GM19328 (cell line): ENCODE data around the gene ODAD2.
"Not testable (repeated sequence)": the region's sequence is repeated elsewhere in the genome, so short reads cannot be mapped to it uniquely, and the experiment has no call there.

Source experiments
- ATAC-seq: cut with Tn5 transposase; IDR thresholded peaks from one replicate; pipeline ENCODE4 v1.9.1; 2021; ENCODE audit warnings: mild to moderate bottlenecking, moderate library complexity; ENCODE audit not compliant: unreplicated experiment

Gene ODAD2

DNA sequence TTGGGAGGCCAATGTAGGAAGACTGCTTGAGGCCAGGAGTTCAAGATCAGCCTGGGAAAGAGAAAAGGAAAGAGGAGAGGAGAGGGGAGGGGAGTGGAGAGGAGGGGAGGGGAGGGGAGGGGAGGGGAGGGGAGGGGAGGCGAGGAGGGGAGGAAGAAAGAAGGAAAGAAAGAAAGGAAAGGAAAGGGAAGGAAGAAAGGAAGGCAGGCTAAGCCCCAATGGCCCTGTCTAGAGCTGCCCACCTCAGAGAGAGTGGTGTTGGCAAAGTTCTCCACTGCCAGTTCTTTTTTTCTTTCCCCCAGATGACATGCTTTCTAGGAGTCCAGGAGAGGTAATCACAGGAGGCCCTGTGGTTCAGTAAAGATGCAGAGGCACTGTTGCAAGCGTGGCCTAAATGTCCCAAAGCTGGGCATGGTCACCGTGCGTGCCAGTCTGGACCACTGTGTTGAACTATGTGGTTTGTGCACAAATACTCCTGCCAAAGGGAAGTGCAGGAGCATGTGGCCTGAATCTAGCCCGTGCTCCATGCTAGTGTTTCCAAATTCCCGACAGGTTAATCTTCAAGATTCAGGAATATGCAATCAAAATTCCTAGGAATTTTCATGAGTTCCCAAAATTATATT, 39.7 kb downstream of the ODAD2 start:
- ATAC-seq: no peak

DNA sequence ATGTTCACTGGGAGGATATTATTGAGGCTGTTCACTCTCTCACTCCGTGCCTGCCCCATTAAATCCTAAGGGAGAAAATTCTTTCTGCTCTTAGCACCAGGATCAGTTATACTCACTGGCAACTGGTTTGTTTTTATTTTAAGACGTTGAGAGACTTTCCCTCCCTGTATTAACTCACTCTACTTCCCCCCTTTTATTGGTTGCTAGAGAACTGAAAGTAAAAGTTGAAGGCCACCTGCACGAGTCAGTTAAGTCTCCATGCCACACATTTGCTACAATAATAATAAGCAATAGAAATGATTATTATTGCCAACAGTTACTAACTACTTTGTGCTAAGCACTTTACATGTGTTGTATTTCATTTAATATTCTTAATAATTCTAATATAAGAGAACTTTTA, 40.5 kb downstream of the ODAD2 start:
- ATAC-seq: peak; percentile 74

DNA sequence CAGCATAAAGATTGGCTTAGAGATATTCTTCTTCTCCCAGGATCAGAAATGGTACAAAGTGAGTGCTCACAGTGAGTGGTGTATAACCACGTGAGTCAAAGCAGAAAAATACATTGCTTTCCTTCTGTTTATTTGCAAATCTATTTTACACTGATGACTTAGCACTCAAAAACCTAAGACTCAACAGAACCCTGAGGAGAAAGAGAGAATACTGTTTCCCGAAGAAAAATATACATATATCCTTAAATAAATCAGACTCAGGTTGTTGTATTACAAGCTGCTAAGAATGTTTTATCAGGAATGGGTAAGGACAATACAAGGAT, 48.7 kb downstream of the ODAD2 start:
- no peak for ATAC-seq

GRCh38 chr10:27949528-27950241, 49.2 kb downstream of the ODAD2 start:
- ATAC-seq: no peak

DNA sequence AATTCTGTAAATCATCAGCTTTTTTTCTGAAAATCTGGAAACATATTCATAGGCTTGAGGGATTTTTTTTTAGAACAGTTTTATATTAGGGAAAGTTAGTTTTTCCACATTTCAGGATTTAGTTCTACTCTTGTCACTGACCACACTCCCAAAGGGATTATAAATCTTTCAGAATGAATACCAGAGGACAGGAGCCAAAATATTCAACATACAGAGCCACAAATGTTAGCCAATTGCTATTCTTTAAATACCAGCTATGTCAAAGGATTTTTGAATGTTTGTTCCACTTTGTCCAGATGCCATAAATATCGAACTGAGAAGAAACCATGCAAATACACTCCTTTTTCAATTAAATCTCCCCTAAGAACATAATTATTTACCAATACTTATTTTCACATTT, 50.7 kb downstream of the ODAD2 start:
- no peak for ATAC-seq

GRCh38 chr10:27947540-27947939, 51.3 kb downstream of the ODAD2 start:
- no peak for ATAC-seq

GRCh38 chr10:27944005-27944404, 54.9 kb downstream of the ODAD2 start:
- no peak for ATAC-seq

- ATAC-seq: no peak
Measured at GRCh38 chr10:27914888-27915287, 84.0 kb downstream of the ODAD2 start.

DNA sequence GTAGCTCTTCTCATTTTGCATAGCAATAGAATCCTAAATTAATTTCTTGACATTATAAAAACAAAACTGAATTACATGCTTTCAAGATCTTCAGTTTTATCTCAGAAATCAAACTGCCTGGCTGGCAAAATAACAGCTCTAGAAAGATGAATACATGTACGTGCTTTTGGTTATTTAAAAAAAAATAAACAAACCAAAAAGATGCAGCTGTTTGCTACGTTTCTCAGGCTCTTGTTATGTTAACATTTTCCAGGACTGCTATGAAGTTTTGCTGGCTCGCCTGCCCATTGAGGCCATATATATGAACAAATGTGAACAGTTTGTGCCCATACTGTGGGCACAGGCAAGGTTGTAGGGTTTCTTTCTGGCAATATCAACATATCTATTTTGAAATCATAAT, 86.6 kb downstream of the ODAD2 start:
- no peak for ATAC-seq

GRCh38 chr10:27911539-27911938, 87.3 kb downstream of the ODAD2 start:
- no peak for ATAC-seq

DNA sequence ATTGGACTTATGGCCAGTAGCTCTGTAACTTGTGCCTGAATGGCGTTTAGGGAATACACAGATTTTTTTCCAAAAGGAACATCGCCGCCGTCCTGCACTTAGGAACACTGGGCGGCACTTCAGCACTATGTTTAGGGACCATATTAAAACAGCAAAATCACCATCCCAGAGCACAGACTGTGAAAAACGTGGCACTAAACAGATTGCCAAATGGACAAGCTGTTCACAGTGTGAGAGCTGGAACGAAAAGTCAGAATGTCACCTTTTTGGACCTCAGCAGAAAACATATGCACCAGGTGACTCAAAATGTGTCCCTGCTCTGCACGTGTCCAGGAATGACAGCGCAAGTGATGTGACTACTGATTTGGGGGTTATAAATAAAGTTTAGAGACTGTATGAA, 87.9 kb downstream of the ODAD2 start:
- ATAC-seq: no peak

GRCh38 chr10:27908231-27908630, 90.6 kb downstream of the ODAD2 start:
- no peak for ATAC-seq

DNA sequence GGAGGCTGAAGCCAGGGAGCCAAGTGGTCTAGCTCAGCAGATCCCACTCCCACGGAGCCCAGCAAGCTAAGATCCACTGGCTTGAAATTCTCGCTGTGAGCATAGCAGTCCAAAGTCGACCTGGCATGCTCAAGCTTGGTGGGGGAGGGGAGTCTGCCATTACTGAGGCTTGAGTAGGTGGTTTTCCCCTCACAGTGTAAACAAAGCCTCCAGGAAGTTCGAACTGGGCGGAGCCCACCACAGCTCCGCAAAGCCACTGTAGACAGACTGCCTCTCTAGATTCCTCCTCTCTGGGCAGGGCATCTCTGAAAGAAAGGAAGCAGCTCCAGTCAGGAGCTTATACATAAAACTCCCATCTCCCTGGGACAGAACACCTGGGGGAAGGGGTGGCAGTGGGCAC, 99.4 kb downstream of the ODAD2 start:
- ATAC-seq: not testable (repeated sequence)

- no peak for ATAC-seq
Measured at GRCh38 chr10:27899058-27899457, 99.8 kb downstream of the ODAD2 start.

DNA sequence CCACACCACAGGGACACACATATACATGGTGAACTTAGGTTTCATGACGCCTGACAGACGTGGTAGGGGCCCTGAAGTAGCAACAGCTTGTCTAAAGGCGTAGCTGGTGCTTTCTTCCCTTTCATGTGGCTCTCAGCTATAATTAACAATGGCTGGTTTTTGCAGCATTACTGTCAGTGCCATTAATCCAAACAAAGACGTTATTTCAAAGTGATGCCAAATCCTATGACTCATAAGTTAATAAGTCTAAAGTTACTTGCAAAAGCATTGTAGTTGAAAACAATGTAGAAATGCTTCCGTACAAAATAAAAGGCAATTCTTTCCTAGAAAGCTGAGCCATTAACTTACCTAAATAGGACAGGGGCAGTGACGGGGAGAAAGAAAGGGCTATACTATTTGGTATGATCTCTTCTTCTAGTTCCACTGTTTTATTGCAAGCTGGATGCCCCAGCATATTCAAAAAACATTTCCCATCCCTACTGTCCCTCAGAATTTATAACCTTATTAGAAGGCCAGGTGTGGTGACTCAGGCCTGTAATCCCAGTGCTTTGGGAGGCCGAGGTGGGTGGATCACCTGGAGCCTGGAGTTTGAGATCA, 105.4 kb downstream of the ODAD2 start:
- no peak for ATAC-seq

GRCh38 chr10:27890971-27891370, 107.9 kb downstream of the ODAD2 start:
- ATAC-seq: no peak

DNA sequence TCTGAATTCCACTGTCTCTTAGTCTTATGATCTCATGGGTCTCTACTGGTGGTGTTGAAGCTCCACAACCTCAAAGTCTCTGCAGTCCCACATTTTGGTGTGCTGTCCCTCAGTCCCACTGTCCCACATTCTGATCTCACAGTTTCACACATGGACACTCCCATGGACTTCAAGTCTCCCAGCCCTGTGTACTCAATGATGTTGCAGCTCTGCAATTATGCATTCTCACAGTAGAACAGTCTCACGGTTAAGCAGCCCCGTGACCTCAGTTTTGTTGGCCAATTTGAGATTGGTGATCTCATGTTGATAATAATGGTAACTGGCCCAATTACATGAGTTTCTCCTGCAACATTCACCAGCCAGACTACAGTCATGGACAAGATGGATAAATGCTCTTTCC, 109.4 kb downstream of the ODAD2 start:
- no peak for ATAC-seq

DNA sequence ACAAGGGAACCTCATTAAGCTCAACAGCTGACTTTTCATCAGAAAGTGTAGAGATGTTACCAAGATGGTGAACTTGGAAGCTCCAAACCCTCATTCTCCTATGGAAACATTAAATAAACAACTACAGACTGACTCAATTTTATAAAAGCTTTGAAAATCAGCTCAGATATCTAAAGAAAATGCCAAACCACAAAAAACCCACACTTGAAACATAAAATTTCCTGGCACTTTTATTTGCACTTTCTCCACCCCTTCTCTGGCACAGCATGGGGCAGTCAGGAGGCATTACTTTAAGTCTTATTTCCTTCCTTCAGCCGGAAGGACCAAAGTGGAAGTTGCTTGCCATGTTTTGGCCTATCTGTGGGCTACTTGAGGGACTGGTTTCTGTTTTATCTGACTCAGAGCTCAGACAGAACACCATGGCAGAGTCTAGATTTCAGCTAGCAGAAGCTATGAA, 114.7 kb downstream of the ODAD2 start:
- ATAC-seq: no peak

GRCh38 chr10:27878281-27878680, 120.6 kb downstream of the ODAD2 start:
- no peak for ATAC-seq

GRCh38 chr10:27865221-27865635, 133.7 kb downstream of the ODAD2 start:
- no peak for ATAC-seq

GRCh38 chr10:27861781-27862180, 137.1 kb downstream of the ODAD2 start:
- no peak for ATAC-seq

GRCh38 chr10:27857616-27858015, 141.3 kb downstream of the ODAD2 start:
- no peak for ATAC-seq
